Breast epithelium (tissue), 3 donors: ENCODE results near the gene BMP5.

Experiments
- CTCF ChIP-seq, 3 donors: fragments of 450-650 bp; IDR thresholded peaks; one replicate each; pipeline ENCODE4 v1.5.1; 2016 to 2017; ENCODE audit warnings: antibody characterized with exemption in 3 of 3, mild to moderate bottlenecking in 3 of 3, moderate library complexity in 3 of 3
- POLR2A ChIP-seq: fragments of 450-650 bp; IDR thresholded peaks from one replicate; pipeline ENCODE4 v1.6.1; 2016; ENCODE audit warnings: antibody characterized with exemption, mild to moderate bottlenecking, moderate library complexity
- POLR2AphosphoS5 ChIP-seq, 3 donors: sonication (generic); formaldehyde crosslinking; IDR thresholded peaks; one replicate each; pipeline ENCODE4 v1.6.1; 2017; ENCODE audit warnings: antibody characterized with exemption in 3 of 3

- TF ChIP-seq POLR2A = no peak
- no peak for TF ChIP-seq CTCF (IDR thresholded peaks at IDR 0.05)
- no peak for TF ChIP-seq POLR2AphosphoS5 (IDR thresholded peaks at IDR 0.05)
Measured at GRCh38 chr6:55895972-55896730, 20.8 kb upstream of the BMP5 start.
